ENCODE data around the gene NAT10.
"Not testable (repeated sequence)": the region's sequence is repeated elsewhere in the genome, so short reads cannot be mapped to it uniquely, and the experiment has no call there.

GRCh38 chr11:34071306-34071705 lies 34.1 kb upstream of the NAT10 start:
- not testable (repeated sequence) for TF ChIP-seq POLR2AphosphoS5 (IDR thresholded peaks at IDR 0.05; ENCODE audit: low read depth, low read length); TAF1 (IDR thresholded peaks at IDR 0.05; ENCODE audit: borderline replicate concordance, low read depth, low read length)

Measured in GM12892 (cell line).